Measurements from ENCODE around the gene RNF112. TPM values are rescaled to one million over a fixed set of nuclear protein-coding genes. Genes with fewer than 3 reads are reported as not detected.

The RNF112 gene
- total RNA-seq, 1 donor from 2014 or later, result 0.86 TPM

GRCh38 chr17:19413761-19414160 is 2.7 kb downstream of the RNF112 start:
- no peak overlapping the region for H3K4me2 ChIP-seq
- H3K36me3 ChIP-seq, result no peaks in the 10 kb centered on the region
- no peaks in the 10 kb centered on the region for H4K20me1 ChIP-seq (ENCODE audit: low read depth)
- H3K79me2 ChIP-seq (ENCODE audit: low read depth), result no peaks in the 10 kb centered on the region
- no peaks in the 10 kb centered on the region for H3K9me3 ChIP-seq (ENCODE audit: low read depth)
- no peak for DNase-seq (ENCODE audit: low spot score)
- H2AFZ ChIP-seq (replicated peaks), result no peak overlapping the region
- Mint-ChIP-seq H3K27ac (no peak overlapping the region), H3K27me3 (ENCODE audit: insufficient read depth, low read depth) (peaks cover 12% of the 10 kb centered on the region), H3K9me3 (no peaks in the 10 kb centered on the region), H3K36me3 (no peaks in the 10 kb centered on the region), H3K4me1 (peaks cover 20% of the 10 kb centered on the region), H3K4me3 (no peak overlapping the region)
- peaks cover 13% of the 10 kb centered on the region for H3K4me1 ChIP-seq
- TF ChIP-seq EZH2 (IDR thresholded peaks at IDR 0.05) (no peak), EZH2phosphoT487 (IDR thresholded peaks at IDR 0.05) (no peak)
- TF ChIP-seq, protein P1, sequence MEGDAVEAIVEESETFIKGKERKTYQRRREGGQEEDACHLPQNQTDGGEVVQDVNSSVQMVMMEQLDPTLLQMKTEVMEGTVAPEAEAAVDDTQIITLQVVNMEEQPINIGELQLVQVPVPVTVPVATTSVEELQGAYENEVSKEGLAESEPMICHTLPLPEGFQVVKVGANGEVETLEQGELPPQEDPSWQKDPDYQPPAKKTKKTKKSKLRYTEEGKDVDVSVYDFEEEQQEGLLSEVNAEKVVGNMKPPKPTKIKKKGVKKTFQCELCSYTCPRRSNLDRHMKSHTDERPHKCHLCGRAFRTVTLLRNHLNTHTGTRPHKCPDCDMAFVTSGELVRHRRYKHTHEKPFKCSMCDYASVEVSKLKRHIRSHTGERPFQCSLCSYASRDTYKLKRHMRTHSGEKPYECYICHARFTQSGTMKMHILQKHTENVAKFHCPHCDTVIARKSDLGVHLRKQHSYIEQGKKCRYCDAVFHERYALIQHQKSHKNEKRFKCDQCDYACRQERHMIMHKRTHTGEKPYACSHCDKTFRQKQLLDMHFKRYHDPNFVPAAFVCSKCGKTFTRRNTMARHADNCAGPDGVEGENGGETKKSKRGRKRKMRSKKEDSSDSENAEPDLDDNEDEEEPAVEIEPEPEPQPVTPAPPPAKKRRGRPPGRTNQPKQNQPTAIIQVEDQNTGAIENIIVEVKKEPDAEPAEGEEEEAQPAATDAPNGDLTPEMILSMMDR (IDR thresholded peaks at IDR 0.05), result no peak
- H3K9ac ChIP-seq, result no peak overlapping the region
- H3K4me3 ChIP-seq, result no peak overlapping the region
- H3K27ac ChIP-seq, result no peak overlapping the region
- H3F3A ChIP-seq (ENCODE audit: low read depth), result no peaks in the 10 kb centered on the region
- no peaks in the 10 kb centered on the region for H3K27me3 ChIP-seq

- H3K36me3 Mint-ChIP-seq, result no peaks in the 10 kb centered on the region
- Histone ChIP-seq H3K9ac (no peak overlapping the region), H3K4me1 (peaks cover 13% of the 10 kb centered on the region), H3K4me2 (no peak overlapping the region), H3K27me3 (no peaks in the 10 kb centered on the region), H4K20me1 (ENCODE audit: low read depth) (no peaks in the 10 kb centered on the region), H3K9me3 (ENCODE audit: low read depth) (no peaks in the 10 kb centered on the region), H3K4me3 (no peak overlapping the region), H2AFZ (replicated peaks) (no peak overlapping the region), H3F3A (ENCODE audit: low read depth) (no peaks in the 10 kb centered on the region), H3K36me3 (no peaks in the 10 kb centered on the region), H3K79me2 (ENCODE audit: low read depth) (no peaks in the 10 kb centered on the region), H3K27ac (no peak overlapping the region)
- H3K4me3 Mint-ChIP-seq, result no peak overlapping the region
- H3K9me3 Mint-ChIP-seq, result no peaks in the 10 kb centered on the region
- DNase-seq (ENCODE audit: low spot score), result no peak
- H3K4me1 Mint-ChIP-seq, result peaks cover 15% of the 10 kb centered on the region
- H3K27ac Mint-ChIP-seq, result no peak overlapping the region
- H3K27me3 Mint-ChIP-seq (ENCODE audit: insufficient read depth, low read depth), result peaks cover 8% of the 10 kb centered on the region
- TF ChIP-seq, protein P1 (IDR thresholded peaks at IDR 0.05), result no peak
- TF ChIP-seq EZH2 (IDR thresholded peaks at IDR 0.05), result no peak
- no peak for TF ChIP-seq EZH2phosphoT487 (IDR thresholded peaks at IDR 0.05)
Observed at GRCh38 chr17:19414396-19415280, 3.6 kb downstream of the RNF112 start.

DNA sequence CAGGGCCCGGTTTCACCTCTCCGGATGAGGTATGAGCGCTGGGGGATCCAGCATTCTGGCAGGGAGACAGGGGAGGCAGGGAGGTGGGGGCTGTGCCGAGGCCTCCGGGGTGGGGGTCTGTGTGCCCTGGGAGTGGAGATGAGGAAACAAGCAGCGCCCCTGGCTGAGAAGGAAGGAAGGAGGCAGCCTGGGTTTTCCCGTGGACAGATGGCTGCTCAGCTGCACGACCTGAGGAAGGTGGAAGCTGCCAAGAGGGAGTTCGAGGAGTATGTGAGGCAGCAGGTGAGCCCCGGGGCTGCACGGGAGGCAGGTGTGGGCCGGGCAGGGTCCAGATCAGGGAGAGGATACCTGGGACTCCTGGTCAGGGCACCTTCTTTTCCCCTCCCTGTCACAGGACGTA is 4.3 kb downstream of the RNF112 start:
- Histone ChIP-seq H3K4me1 (peaks cover 13% of the 10 kb centered on the region), H3K27me3 (no peaks in the 10 kb centered on the region), H3K27ac (no peak overlapping the region), H3K9me3 (ENCODE audit: low read depth) (no peaks in the 10 kb centered on the region), H3K79me2 (ENCODE audit: low read depth) (no peaks in the 10 kb centered on the region), H3K4me2 (no peak overlapping the region), H3K36me3 (no peaks in the 10 kb centered on the region), H3K9ac (no peak overlapping the region), H3K4me3 (no peak overlapping the region), H2AFZ (replicated peaks) (no peak overlapping the region), H4K20me1 (ENCODE audit: low read depth) (no peaks in the 10 kb centered on the region), H3F3A (ENCODE audit: low read depth) (no peaks in the 10 kb centered on the region)
- DNase-seq (ENCODE audit: low spot score), result no peak
- Mint-ChIP-seq H3K9me3 (no peaks in the 10 kb centered on the region), H3K4me3 (no peak overlapping the region), H3K27me3 (ENCODE audit: insufficient read depth, low read depth) (peaks cover 5% of the 10 kb centered on the region), H3K27ac (no peak overlapping the region), H3K4me1 (peaks cover 11% of the 10 kb centered on the region), H3K36me3 (no peaks in the 10 kb centered on the region)
- TF ChIP-seq EZH2 (IDR thresholded peaks at IDR 0.05), result no peak
- TF ChIP-seq, protein P1 (IDR thresholded peaks at IDR 0.05), result no peak
- no peak for TF ChIP-seq EZH2phosphoT487 (IDR thresholded peaks at IDR 0.05)
